Spinal cord (tissue), 10 donors: ENCODE results near the gene CMIP. TPM values are rescaled to one million over a fixed set of nuclear protein-coding genes. Genes with fewer than 3 reads are reported as not detected.
"Not testable (repeated sequence)": the region's sequence is repeated elsewhere in the genome, so short reads cannot be mapped to it uniquely, and the experiment has no call there.

Experiments used
- DNase-seq, 6 donors: peaks; one replicate each; pipeline versions ENCODE4 v3.0.0 to v3.0.0-alpha.2; 2013 to 2015; ENCODE audit warnings: low spot score in 6 of 6, low read depth in 4 of 6
- H3K27ac ChIP-seq: one replicate; pipeline ENCODE4 v1.5.1; 2013; ENCODE audit warnings: low read depth, low read length, control low read depth
- H3K27me3 ChIP-seq: one replicate; pipeline ENCODE4 v1.6.1; 2013; ENCODE audit warnings: low read length; ENCODE audit not compliant: control insufficient read depth, insufficient read depth
- H3K36me3 ChIP-seq: one replicate; pipeline ENCODE4 v1.6.1; 2013; ENCODE audit warnings: low read length; ENCODE audit not compliant: control insufficient read depth, insufficient read depth
- H3K4me1 ChIP-seq: one replicate; pipeline ENCODE4 v1.6.1; 2013; ENCODE audit warnings: low read length; ENCODE audit not compliant: control insufficient read depth, insufficient read depth
- H3K4me3 ChIP-seq: one replicate; pipeline ENCODE4 v1.5.1; 2013; ENCODE audit warnings: low read depth, low read length, control low read depth
- H3K9me3 ChIP-seq: one replicate; pipeline ENCODE4 v1.6.1; 2013; ENCODE audit warnings: low read length; ENCODE audit not compliant: control insufficient read depth, insufficient read depth
- WGBS: methylation state at CpG from one replicate; pipeline ENCODE4 v1.1.5; 2013; ENCODE audit warnings: missing lambda C conversion rate; ENCODE audit not compliant: insufficient coverage; 5-methylcytosine and 5-hydroxymethylcytosine counted together
- polyA plus RNA-seq, 2 donors: library from polyadenylated mRNA; unstranded; fragments of 120-200 nt; gene quantifications; one replicate each; pipeline ENCODE4 v1.2.1, GENCODE V29; 2013; ENCODE audit not compliant: insufficient read length in 2 of 2
- total RNA-seq, 2 donors: library from RNA; depleted of rRNA in 1 of 2; stranded (reverse); fragments of 120-200 nt in 1 of 2; fragments of >200 nt in 1 of 2; gene quantifications; one replicate each; pipeline versions ENCODE4 v1.2.3 to v1.2.4, GENCODE V29; 2013 to 2014
- donor health status: healthy.

The CMIP gene
- total and polyA plus RNA-seq, 4 donors = 20.6 to 151 (median 100) TPM

GRCh38 chr16:81519301-81520150 is 74.9 kb downstream of the CMIP start:
- Histone ChIP-seq H3K36me3 (peaks cover 15% of the 10 kb centered on the region), H3K27me3 (no peaks in the 10 kb centered on the region), H3K27ac (no peak overlapping the region), H3K9me3 (no peaks in the 10 kb centered on the region), H3K4me1 (peaks cover 46% of the 10 kb centered on the region), H3K4me3 (no peak overlapping the region)
- no peak for DNase-seq
- 68% methylated on average over 6 of the region's 9 CpGs for WGBS

DNA sequence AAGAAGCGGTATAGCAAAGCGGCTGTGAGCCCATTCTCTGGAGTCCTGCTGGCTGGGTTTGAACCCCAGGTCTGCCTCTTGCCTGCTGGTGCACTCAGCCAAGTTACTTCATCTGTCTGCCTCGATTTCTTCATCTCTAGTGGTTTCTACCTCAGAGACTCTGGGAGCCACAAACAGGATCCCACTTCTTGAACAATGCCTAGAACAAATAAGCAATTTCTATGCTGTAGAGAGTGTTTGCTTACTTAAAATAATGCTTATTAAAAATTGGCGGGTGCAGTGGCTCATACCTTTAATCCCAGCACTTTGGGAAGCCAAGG is 75.5 kb downstream of the CMIP start:
- H3K27me3 ChIP-seq = no peaks in the 10 kb centered on the region
- peaks cover 40% of the 10 kb centered on the region for H3K4me1 ChIP-seq
- WGBS = 87% methylated on average over 2 of the region's 4 CpGs
- no peak overlapping the region for H3K4me3 ChIP-seq
- no peaks in the 10 kb centered on the region for H3K9me3 ChIP-seq
- no peak overlapping the region for H3K27ac ChIP-seq
- no peak for DNase-seq
- peaks cover 15% of the 10 kb centered on the region for H3K36me3 ChIP-seq

DNA sequence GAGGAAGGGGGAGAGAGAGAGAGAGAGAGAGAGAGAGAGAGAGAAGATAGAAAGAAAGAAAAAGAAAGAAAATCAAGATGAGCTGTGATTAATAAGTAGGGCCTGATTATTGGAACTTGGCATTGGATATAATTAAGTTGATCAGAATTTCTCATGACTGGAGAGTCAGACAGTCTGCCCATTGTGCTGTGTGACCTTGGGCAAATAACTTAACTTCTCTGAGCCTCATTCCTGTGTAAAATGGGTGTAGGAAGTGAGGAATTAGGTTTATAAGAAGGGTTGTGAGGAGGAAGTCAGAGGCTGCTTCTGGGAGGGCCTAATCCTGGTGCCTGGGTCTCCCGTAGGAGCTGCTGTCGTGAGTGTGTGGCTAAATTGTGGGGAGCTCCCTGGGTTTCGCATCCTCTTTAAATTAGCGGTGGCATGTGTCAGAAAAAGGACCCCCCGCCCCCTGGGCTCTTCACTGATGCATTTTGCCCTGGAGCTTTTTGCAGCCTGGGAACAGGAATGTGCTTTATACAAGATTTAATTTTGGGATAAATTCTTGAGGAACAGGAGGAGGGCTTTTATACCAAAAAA is 76.0 kb downstream of the CMIP start:
- Histone ChIP-seq H3K27me3 (no peaks in the 10 kb centered on the region), H3K27ac (peak overlapping the region; percentile 8), H3K4me3 (no peak overlapping the region), H3K4me1 (peaks cover 35% of the 10 kb centered on the region), H3K36me3 (peaks cover 15% of the 10 kb centered on the region), H3K9me3 (no peaks in the 10 kb centered on the region)
- DNase-seq = no peak
- 44% methylated on average over 4 of the region's 5 CpGs for WGBS

DNA sequence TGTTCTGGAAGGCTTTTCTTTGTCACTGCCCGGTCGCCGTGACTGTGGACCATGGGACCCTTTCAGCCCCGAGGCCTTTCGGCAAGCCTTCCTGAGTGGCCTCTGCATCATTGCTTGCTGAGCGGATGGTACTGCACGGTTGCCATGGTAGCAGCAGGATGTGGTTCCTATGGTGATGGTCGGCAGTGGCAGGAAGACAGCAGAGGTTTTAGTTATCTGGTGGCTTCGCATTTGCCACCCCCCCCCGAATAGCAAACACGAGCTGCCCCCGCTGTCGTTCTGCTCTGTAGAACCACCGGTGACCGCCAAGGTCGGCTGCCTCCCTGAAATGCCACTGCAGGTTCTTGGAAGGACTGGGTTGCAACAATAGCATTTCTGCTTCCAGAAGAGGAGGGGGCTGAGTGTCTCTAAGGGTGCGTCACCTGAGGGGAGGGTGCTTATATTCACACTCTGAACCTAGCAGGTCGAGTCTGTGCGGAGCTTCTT is 76.6 kb downstream of the CMIP start:
- peak in 5 of 6 donors; percentile 53 to 98 (median 79) for DNase-seq
- Histone ChIP-seq H3K4me1 (peaks cover 30% of the 10 kb centered on the region), H3K9me3 (no peaks in the 10 kb centered on the region), H3K36me3 (peaks cover 11% of the 10 kb centered on the region), H3K27ac (peak overlapping the region; percentile 54), H3K27me3 (no peaks in the 10 kb centered on the region), H3K4me3 (no peak overlapping the region)
- 22% methylated on average over 13 of the region's 19 CpGs for WGBS

GRCh38 chr16:81522108-81522701 is 77.6 kb downstream of the CMIP start:
- peak overlapping the region; percentile 12 for H3K27ac ChIP-seq
- peak in 4 of 6 donors; percentile 42 to 96 (median 68) for DNase-seq

DNA sequence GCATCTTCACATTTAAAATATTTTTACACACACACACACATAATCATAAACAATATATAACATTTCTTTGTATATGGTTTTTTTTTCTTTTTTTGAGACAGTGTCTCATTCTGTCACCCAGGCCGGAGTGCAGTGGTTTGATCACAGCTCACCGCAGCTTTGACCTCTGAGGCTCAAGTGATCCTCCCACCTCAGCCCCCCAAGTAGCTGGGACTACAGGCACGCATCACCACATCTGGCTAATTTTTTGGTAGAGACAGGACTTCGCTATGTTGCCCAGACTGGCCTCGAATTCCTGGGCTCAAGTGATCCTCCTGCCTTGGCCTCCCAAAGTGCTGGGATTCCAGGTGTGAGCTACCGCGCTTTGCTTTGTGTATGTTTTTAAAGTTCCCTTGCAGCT is 78.2 kb downstream of the CMIP start:
- not testable (repeated sequence) for H3K36me3 ChIP-seq, H3K9me3 ChIP-seq, DNase-seq, H3K4me3 ChIP-seq, H3K27ac ChIP-seq, H3K27me3 ChIP-seq
- H3K4me1 ChIP-seq = peaks cover 34% of the 10 kb centered on the region
- whole genome bisulfite sequencing = 95% methylated on average over 7 of the region's 7 CpGs

More at GRCh38 chr16:81522108-81522701, 77.6 kb downstream of the CMIP start:
- Histone ChIP-seq H3K27me3 (no peaks in the 10 kb centered on the region), H3K4me3 (no peak overlapping the region), H3K4me1 (peaks cover 34% of the 10 kb centered on the region), H3K36me3 (peaks cover 8% of the 10 kb centered on the region), H3K9me3 (no peaks in the 10 kb centered on the region)
- WGBS = 81% methylated on average over 5 of the region's 8 CpGs

GRCh38 chr16:81523387-81524115 is 78.9 kb downstream of the CMIP start:
- no peaks in the 10 kb centered on the region for H3K9me3 ChIP-seq
- no peak overlapping the region for H3K4me3 ChIP-seq
- peaks cover 8% of the 10 kb centered on the region for H3K36me3 ChIP-seq
- no peak overlapping the region for H3K27ac ChIP-seq
- no peaks in the 10 kb centered on the region for H3K27me3 ChIP-seq
- H3K4me1 ChIP-seq = peaks cover 34% of the 10 kb centered on the region
- no peak for DNase-seq
- 90% methylated on average over 19 of the region's 20 CpGs for WGBS

- H3K27ac ChIP-seq = no peak overlapping the region
- no peak for DNase-seq
- WGBS = 91% methylated on average over 9 of the region's 10 CpGs
- H3K9me3 ChIP-seq = no peaks in the 10 kb centered on the region
- H3K4me3 ChIP-seq = no peak overlapping the region
- peaks cover 31% of the 10 kb centered on the region for H3K4me1 ChIP-seq
- H3K27me3 ChIP-seq = no peaks in the 10 kb centered on the region
- peaks cover 8% of the 10 kb centered on the region for H3K36me3 ChIP-seq
Measured at GRCh38 chr16:81524382-81524781, 79.8 kb downstream of the CMIP start.

DNA sequence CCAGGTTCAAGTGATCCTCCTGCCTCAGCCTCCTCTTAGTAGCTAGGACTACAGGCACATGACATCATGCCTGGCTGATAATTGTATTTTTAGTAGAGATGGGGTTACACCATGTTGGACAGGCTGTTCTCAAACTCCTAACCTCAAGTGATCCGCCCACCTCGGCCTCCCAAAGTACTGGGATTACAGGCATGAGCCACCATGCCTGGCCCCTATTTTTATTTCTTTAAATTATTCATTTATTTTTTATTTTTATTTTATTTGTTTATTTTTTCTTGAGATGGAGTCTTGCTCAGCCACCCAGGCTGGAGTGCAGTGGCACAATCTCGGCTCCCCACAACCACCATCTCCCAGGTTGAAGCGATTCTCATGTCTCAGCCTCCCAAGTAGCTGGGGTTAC is 80.3 kb downstream of the CMIP start:
- H3K9me3 ChIP-seq, H3K27me3 ChIP-seq, H3K4me3 ChIP-seq, H3K27ac ChIP-seq, DNase-seq, H3K36me3 ChIP-seq: not testable (repeated sequence)
- WGBS = no CpG with 5 or more reads among the region's 4 CpGs
- H3K4me1 ChIP-seq = peaks cover 28% of the 10 kb centered on the region
